Osteoblast (primary cell): ENCODE data around the gene GDF2. TPM values are rescaled to one million over a fixed set of nuclear protein-coding genes. Genes with fewer than 3 reads are reported as not detected.

Experiments used
- DNase-seq: peaks from one replicate; pipeline ENCODE4 v3.0.0; 2011; ENCODE audit warnings: low spot score, mixed read lengths; ENCODE audit not compliant: insufficient read length; ENCODE audit errors: missing footprints
- H2AFZ ChIP-seq: 2 replicates; pipeline ENCODE4 v1.6.0; 2011; ENCODE audit warnings: mild to moderate bottlenecking, low read length
- H3K27ac ChIP-seq: 2 replicates; pipeline ENCODE4 v1.5.1; 2011; ENCODE audit warnings: mild to moderate bottlenecking, low read depth, low read length, moderate library complexity
- H3K27me3 ChIP-seq: 2 replicates; pipeline ENCODE4 v1.6.0; 2012; ENCODE audit warnings: mild to moderate bottlenecking, control low read depth, inconsistent platforms, low read length, moderate library complexity; ENCODE audit not compliant: insufficient read depth
- H3K36me3 ChIP-seq: 2 replicates; pipeline ENCODE4 v1.5.1; 2011; ENCODE audit warnings: mild to moderate bottlenecking, low read length, control low read depth, moderate library complexity; ENCODE audit not compliant: insufficient read depth
- H3K4me1 ChIP-seq: 2 replicates; pipeline ENCODE4 v1.5.1; 2011; ENCODE audit warnings: mild to moderate bottlenecking, low read length, control low read depth, moderate library complexity; ENCODE audit not compliant: insufficient read depth
- H3K4me2 ChIP-seq: 2 replicates; pipeline ENCODE4 v1.6.0; 2011; ENCODE audit warnings: mild to moderate bottlenecking, low read length; ENCODE audit not compliant: insufficient read depth
- H3K4me3 ChIP-seq: fragments of 200-600 bp; sonication (generic); 3 replicates; pipeline ENCODE4 v1.5.1; 2012; ENCODE audit warnings: mild to moderate bottlenecking, low read length, inconsistent platforms; ENCODE audit not compliant: insufficient read depth
- H3K79me2 ChIP-seq: 2 replicates; pipeline ENCODE4 v1.6.0; 2012; ENCODE audit warnings: mild to moderate bottlenecking, low read length, control low read depth, inconsistent platforms; ENCODE audit not compliant: insufficient read depth
- H3K9me3 ChIP-seq: 2 replicates; pipeline ENCODE4 v1.5.1; 2011; ENCODE audit warnings: low read depth, low read length, control low read depth
- H4K20me1 ChIP-seq: 2 replicates; pipeline ENCODE4 v1.6.0; 2012; ENCODE audit warnings: mild to moderate bottlenecking, low read length, control low read depth; ENCODE audit not compliant: insufficient read depth
- CTCF ChIP-seq: IDR thresholded peaks from 2 replicates; pipeline ENCODE4 v1.5.1; 2011; ENCODE audit warnings: mild to moderate bottlenecking, low read depth, low read length, moderate library complexity; ENCODE audit errors: extremely low read depth
- total RNA-seq: library from RNA; depleted of rRNA; stranded (reverse); fragments of >200 nt; gene quantifications from 2 replicates; pipeline ENCODE4 v1.2.3, GENCODE V29; 2012

Gene GDF2
- total RNA-seq, 1 donor = not detected

DNA sequence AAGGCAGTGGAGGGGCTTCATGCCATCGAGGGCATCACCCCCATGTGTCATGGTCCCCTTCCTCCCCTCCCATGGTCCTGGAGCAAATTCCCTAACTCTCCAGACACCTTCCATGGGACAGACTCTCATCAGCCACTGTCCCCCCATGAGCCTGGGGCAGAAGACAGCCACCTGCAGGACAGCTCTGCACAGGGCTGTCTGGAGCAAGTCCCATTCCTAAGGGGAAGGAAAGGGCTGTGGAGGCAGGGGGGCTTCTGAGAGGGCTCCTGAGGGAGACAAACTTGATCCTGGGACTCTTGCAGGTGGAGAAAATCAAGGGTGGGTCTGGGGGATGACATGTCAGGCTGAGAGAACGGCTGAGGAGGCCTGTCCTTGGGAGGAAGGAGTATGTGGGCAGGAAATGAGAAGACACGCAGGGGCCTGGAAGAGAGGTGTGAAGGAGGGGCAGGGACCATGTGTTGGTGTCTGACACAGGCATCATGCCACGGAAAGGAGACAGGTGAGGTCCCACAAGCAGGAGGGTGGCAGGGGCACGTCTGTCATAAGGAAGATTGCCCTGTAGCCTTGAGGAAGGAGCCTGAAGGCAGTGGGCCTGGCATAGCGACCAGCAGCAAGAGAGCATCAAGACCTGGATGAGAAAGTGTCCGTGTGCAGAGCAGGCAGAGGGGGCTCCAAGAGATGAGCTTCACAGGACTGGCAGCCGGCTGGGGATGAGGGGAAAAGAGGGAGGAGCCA is 36.7 kb upstream of the GDF2 start:
- Histone ChIP-seq H3K36me3 (no peaks in the 10 kb centered on the region), H3K4me2 (no peak overlapping the region), H4K20me1 (no peaks in the 10 kb centered on the region), H3K4me1 (no peaks in the 10 kb centered on the region), H3K4me3 (no peak overlapping the region), H3K9me3 (no peaks in the 10 kb centered on the region), H3K27me3 (no peaks in the 10 kb centered on the region), H3K79me2 (no peaks in the 10 kb centered on the region), H2AFZ (no peak overlapping the region), H3K27ac (no peak overlapping the region)
- DNase-seq = no peak
- TF ChIP-seq CTCF = no peak

GRCh38 chr10:47286116-47286505 is 36.1 kb upstream of the GDF2 start:
- Histone ChIP-seq H3K4me1 (no peaks in the 10 kb centered on the region), H4K20me1 (no peaks in the 10 kb centered on the region), H3K27me3 (no peaks in the 10 kb centered on the region), H3K9me3 (no peaks in the 10 kb centered on the region), H3K4me2 (no peak overlapping the region), H3K4me3 (no peak overlapping the region), H3K27ac (no peak overlapping the region), H2AFZ (no peak overlapping the region), H3K36me3 (no peaks in the 10 kb centered on the region), H3K79me2 (no peaks in the 10 kb centered on the region)
- DNase-seq = no peak
- TF ChIP-seq CTCF = no peak

DNA sequence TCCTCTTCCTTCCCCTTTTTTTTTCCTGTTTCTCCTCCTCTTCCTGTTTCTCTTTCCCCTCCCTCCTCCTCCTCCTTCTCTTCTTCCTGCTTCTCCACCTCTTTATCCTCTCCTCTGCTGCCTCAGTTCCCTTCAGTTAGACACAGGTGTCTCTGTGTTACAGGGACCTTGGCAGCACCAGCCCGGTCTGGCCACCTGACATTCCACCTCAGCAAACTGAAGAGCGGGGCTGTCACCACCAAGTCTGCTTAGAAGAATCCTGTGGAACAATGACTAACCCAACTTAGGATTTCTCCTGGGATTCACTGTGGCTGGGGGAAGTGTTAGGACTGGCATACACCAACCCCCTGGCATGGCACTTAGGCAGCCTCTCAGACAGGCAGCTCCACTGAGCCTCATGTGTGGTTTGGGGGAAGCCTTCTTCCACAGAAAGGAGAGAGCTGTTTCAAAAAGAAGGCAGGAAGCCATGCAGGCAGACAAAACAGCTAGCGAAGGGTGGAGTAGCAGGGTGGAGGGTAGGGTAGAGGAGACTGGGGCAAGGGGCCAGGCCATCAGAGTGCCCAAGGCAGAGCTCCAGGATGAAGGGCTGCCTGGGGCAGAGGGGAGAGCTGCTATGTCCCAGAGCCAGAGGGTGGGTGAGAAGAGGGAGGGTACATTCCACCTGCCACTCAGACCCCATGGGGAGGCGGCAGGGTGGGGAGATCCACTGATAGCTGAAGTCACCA is 35.5 kb upstream of the GDF2 start:
- Histone ChIP-seq H2AFZ (no peak overlapping the region), H3K27me3 (no peaks in the 10 kb centered on the region), H3K4me1 (no peaks in the 10 kb centered on the region), H3K4me3 (no peak overlapping the region), H3K4me2 (no peak overlapping the region), H3K36me3 (no peaks in the 10 kb centered on the region), H3K79me2 (no peaks in the 10 kb centered on the region), H4K20me1 (no peaks in the 10 kb centered on the region), H3K9me3 (no peaks in the 10 kb centered on the region), H3K27ac (no peak overlapping the region)
- no peak for DNase-seq
- no peak for TF ChIP-seq CTCF

- DNase-seq = no peak
- H3K27ac ChIP-seq = no peak overlapping the region
- H3K4me1 ChIP-seq = no peaks in the 10 kb centered on the region
- no peaks in the 10 kb centered on the region for H3K9me3 ChIP-seq
- no peaks in the 10 kb centered on the region for H3K79me2 ChIP-seq
- H3K4me2 ChIP-seq = no peak overlapping the region
- no peaks in the 10 kb centered on the region for H3K36me3 ChIP-seq
- H3K4me3 ChIP-seq = no peak overlapping the region
- no peaks in the 10 kb centered on the region for H4K20me1 ChIP-seq
- no peak for TF ChIP-seq CTCF
- H2AFZ ChIP-seq = no peak overlapping the region
- no peaks in the 10 kb centered on the region for H3K27me3 ChIP-seq
These were observed 34.9 kb upstream of the GDF2 start for GRCh38 chr10:47287365-47287802.
